ENCODE data around the gene PFDN1.

Gene PFDN1

DNA sequence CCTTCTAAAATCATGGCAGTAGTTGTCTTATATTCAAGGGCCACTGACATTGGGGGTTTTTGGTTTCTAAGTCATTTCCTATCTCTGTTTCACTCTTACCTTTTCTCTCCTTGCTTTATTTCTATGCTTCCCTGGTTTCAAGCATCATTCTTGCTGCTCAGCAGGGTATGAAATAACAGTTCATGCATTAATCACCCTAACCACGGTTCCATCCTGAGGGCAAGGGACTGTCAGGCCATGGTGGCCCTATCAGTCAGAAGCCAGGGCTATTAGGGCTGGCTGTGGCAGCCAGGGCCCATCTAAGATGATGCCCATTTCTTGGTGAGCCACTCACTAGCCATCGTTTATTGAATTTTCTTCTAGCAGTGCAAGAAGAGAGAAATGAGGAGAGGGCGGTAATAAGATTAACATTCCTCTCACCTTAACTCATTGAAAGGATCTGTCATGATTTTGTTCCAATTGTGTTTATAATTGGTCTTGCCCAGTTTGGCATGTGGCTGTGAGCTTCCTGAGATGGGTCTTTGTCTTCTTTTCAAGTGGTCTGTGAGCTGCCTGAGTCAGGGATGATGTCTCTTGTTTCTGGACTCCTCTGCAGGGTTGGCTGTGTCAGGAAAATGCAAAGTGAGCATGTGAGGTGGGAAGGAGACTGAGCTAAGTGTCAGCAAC, 82.7 kb downstream of the PFDN1 start:
- TF ChIP-seq, protein P1, sequence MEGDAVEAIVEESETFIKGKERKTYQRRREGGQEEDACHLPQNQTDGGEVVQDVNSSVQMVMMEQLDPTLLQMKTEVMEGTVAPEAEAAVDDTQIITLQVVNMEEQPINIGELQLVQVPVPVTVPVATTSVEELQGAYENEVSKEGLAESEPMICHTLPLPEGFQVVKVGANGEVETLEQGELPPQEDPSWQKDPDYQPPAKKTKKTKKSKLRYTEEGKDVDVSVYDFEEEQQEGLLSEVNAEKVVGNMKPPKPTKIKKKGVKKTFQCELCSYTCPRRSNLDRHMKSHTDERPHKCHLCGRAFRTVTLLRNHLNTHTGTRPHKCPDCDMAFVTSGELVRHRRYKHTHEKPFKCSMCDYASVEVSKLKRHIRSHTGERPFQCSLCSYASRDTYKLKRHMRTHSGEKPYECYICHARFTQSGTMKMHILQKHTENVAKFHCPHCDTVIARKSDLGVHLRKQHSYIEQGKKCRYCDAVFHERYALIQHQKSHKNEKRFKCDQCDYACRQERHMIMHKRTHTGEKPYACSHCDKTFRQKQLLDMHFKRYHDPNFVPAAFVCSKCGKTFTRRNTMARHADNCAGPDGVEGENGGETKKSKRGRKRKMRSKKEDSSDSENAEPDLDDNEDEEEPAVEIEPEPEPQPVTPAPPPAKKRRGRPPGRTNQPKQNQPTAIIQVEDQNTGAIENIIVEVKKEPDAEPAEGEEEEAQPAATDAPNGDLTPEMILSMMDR (IDR thresholded peaks at IDR 0.05; ENCODE audit: borderline replicate concordance, control extremely low read depth, extremely low read depth, insufficient read depth, missing control alignments) = no peak
- in situ Hi-C loops (cut with MboI; ENCODE audit: low sequenced_read_pairs, unreplicated experiment) = no loop called here
- no peak for DNase-seq (ENCODE audit: low spot score)

DNA sequence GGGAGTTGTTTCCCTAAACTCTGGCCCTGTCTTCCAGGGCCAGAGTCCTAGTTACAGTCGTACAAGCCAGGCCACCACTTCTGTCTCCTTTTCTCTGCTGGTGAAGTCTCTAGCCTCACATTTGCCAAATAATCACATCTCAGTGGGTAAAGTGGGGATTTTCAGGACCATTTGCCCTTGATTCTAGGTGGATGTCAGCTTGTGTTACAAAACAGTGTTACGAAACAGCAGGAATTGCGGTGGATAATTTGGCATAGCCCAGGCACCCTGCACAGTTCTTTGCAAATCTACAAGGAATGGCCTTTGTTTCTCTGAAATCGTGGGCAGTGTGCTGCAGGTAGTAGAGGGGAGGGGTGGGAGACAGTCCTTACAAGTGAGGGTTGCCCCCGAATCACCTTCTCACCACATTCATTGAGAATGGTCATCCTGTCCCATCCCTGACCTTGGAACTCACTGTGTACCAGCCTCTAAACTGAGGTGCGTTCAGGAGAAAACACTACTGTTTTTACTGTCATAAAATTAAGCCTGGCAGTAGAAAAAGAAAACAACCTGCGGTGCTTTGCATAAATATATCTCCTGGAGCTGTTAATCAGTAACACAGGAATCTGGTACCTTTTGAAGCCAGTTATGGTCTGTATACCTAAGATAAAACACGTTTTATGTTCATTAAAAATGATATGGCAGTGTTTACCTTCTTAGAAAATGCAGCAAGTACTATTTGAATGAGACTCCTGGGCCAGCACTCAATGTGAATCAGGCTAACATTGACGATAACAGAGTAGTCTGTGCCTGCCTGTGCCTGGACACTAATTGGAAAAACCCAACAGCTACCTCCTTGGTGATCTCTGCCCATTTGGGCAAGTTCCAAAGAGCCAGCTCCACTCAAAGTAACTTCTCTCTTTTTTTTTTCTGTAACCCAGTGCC, 83.6 kb downstream of the PFDN1 start:
- TF ChIP-seq, protein P1 (IDR thresholded peaks at IDR 0.05; ENCODE audit: borderline replicate concordance, control extremely low read depth, extremely low read depth, insufficient read depth, missing control alignments) = no peak
- no peak for DNase-seq (ENCODE audit: low spot score)
- in situ Hi-C loops (cut with MboI; ENCODE audit: low sequenced_read_pairs, unreplicated experiment) = no loop called here

DNA sequence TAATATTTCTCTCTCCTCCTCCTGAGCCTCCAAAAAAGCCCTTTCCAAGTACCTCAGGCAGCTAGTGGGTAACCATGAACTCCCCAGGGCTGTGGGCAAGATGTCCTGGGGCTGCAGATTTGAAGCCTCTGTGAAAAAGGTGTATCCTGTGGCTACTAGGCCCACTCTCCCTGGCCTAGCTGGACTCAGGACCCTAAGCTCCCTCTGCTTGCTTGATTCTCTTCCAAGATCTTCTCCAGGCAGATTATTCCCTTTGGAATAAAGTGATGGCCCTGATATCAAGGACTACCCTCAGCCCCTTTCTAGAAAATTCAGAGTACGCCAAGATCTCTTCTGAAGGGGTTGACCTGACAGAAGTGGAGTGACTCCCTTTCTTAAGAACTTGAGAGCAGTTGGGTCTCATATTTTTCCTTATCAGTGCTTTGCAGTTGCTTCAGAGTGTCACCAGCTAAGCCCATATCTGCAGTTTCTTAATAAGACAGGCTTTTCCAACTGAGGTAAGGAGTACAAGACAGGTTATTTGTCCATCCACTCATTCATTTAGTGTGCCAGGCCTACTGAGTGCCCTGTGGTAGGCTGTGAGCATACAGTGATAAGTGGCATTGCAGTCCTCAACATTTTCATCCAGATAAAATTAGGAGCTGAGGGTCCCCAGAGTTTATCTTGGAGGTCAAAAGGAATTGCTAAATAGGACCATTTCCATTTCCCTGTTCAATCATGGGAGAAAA, 85.4 kb downstream of the PFDN1 start:
- TF ChIP-seq, protein P1 (IDR thresholded peaks at IDR 0.05; ENCODE audit: borderline replicate concordance, control extremely low read depth, extremely low read depth, insufficient read depth, missing control alignments) = no peak
- no peak for DNase-seq (ENCODE audit: low spot score)

DNA sequence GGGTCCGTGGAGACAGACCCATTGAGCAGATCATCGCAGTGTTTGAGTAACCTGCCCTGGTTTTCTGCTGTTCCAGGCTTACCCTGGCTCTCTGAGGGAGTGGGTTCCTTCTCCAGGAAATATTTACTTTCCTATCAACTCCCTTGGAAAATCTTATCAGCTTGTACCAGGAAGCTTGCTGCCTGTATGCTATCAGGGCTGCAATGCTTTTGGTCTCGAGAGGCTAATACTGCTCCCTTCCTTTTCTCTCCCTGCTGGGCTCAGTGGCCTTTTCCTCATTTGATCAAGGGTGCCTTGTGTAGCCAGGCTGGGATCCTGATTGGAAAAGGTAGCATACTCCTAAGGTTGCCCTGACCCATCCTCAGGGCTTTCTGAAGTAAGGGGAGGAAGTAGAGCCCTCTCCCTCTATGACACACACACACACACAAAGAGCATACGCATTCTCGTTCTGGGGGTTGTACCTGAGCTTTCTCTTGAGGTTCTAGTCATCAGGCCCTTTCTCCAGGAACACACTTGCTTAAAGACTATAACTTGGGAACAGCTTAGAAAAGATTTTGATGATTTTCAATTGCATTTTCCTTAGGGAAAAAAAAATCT, 86.3 kb downstream of the PFDN1 start:
- in situ Hi-C loops (cut with MboI; ENCODE audit: low sequenced_read_pairs, unreplicated experiment) = no loop called here
- TF ChIP-seq, protein P1 (IDR thresholded peaks at IDR 0.05; ENCODE audit: borderline replicate concordance, control extremely low read depth, extremely low read depth, insufficient read depth, missing control alignments) = no peak
- no peak for DNase-seq (ENCODE audit: low spot score)

More for the DNA sequence above, 85.4 kb downstream of the PFDN1 start:
- in situ Hi-C loops (cut with MboI; ENCODE audit: low sequenced_read_pairs, unreplicated experiment) = no loop called here

DNA sequence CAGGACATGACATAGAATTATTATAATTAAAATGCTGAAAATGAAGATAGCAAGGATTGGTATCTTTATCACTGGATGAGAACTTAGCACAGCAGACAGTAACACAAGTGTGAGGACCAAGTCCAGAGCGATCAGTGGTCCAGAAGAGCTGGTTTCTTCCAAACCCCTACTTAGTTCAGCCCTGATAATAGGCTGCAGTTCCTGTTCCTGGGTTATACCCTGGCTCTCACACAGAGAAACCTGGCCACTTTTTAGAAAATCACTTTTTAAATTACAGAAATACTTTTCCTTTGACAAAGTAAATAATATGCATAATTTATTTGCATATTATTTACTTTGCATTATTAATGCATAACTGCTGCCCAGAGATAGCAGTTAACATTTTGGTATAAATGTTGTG, 87.6 kb downstream of the PFDN1 start:
- TF ChIP-seq, protein P1 (IDR thresholded peaks at IDR 0.05; ENCODE audit: borderline replicate concordance, control extremely low read depth, extremely low read depth, insufficient read depth, missing control alignments) = no peak
- in situ Hi-C loops (cut with MboI; ENCODE audit: low sequenced_read_pairs, unreplicated experiment) = no loop called here

DNA sequence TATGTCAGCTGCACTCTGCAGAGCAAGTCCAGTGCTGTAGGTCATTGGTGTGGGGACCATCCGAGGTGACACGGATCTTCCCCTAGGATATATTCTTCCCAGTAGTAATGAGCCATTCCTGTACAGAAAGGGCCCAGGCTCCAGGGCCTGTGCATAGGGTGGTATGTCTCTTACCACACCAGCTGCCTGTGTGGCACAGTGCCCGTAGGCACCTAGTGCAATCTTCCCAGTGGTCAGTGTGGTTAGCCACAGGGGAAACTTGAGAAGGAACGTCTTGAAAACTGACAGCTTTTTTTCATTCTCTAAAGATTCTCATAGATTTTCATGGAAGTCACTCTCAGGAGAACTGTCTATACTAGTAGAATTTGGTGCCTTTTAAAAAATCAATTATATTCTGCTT, 88.1 kb downstream of the PFDN1 start:
- in situ Hi-C loops (cut with MboI; ENCODE audit: low sequenced_read_pairs, unreplicated experiment) = no loop called here
- DNase-seq (ENCODE audit: low spot score) = no peak
- TF ChIP-seq, protein P1 (IDR thresholded peaks at IDR 0.05; ENCODE audit: borderline replicate concordance, control extremely low read depth, extremely low read depth, insufficient read depth, missing control alignments) = no peak

More for the DNA sequence above, 87.6 kb downstream of the PFDN1 start:
- DNase-seq (ENCODE audit: low spot score) = no peak
